Measurements from ENCODE around the gene CPA2.
"Not testable (repeated sequence)": the region's sequence is repeated elsewhere in the genome, so short reads cannot be mapped to it uniquely, and the experiment has no call there.

The CPA2 gene

GRCh38 chr7:130303127-130303526, 36.5 kb downstream of the CPA2 start:
- no peaks in the 10 kb centered on the region for H3K27me3 ChIP-seq (replicated peaks; ENCODE audit: control insufficient read depth, insufficient read depth, low read length, poor library complexity, severe bottlenecking)
- H3K36me3 ChIP-seq (ENCODE audit: control insufficient read depth, insufficient read depth, low read length), result no peaks in the 10 kb centered on the region
- no peaks in the 10 kb centered on the region for H3K4me1 ChIP-seq (ENCODE audit: control insufficient read depth, insufficient read depth, low read length, poor library complexity, severe bottlenecking)
- no peaks in the 10 kb centered on the region for H3K9me3 ChIP-seq (ENCODE audit: control insufficient read depth, low read length)
- H3K4me3 ChIP-seq (ENCODE audit: insufficient read depth, low read depth, low read length, poor library complexity, severe bottlenecking), result no peak overlapping the region
- no peak overlapping the region for H3K27ac ChIP-seq (ENCODE audit: insufficient read depth, low read length, poor library complexity, severe bottlenecking)
- DNase-seq, result no peak

GRCh38 chr7:130303551-130303950, 36.9 kb downstream of the CPA2 start:
- H3K27ac ChIP-seq (ENCODE audit: insufficient read depth, low read length, poor library complexity, severe bottlenecking), result no peak overlapping the region
- no peaks in the 10 kb centered on the region for H3K4me1 ChIP-seq (ENCODE audit: control insufficient read depth, insufficient read depth, low read length, poor library complexity, severe bottlenecking)
- H3K36me3 ChIP-seq (ENCODE audit: control insufficient read depth, insufficient read depth, low read length), result no peaks in the 10 kb centered on the region
- DNase-seq, result no peak
- H3K27me3 ChIP-seq (replicated peaks; ENCODE audit: control insufficient read depth, insufficient read depth, low read length, poor library complexity, severe bottlenecking), result no peaks in the 10 kb centered on the region
- H3K9me3 ChIP-seq (ENCODE audit: control insufficient read depth, low read length), result no peaks in the 10 kb centered on the region
- H3K4me3 ChIP-seq (ENCODE audit: insufficient read depth, low read depth, low read length, poor library complexity, severe bottlenecking), result no peak overlapping the region

- Histone ChIP-seq H3K4me3 (ENCODE audit: insufficient read depth, low read depth, low read length, poor library complexity, severe bottlenecking) (no peak overlapping the region), H3K27me3 (replicated peaks; ENCODE audit: control insufficient read depth, insufficient read depth, low read length, poor library complexity, severe bottlenecking) (no peaks in the 10 kb centered on the region), H3K36me3 (ENCODE audit: control insufficient read depth, insufficient read depth, low read length) (no peaks in the 10 kb centered on the region), H3K4me1 (ENCODE audit: control insufficient read depth, insufficient read depth, low read length, poor library complexity, severe bottlenecking) (no peaks in the 10 kb centered on the region), H3K9me3 (ENCODE audit: control insufficient read depth, low read length) (no peaks in the 10 kb centered on the region), H3K27ac (ENCODE audit: insufficient read depth, low read length, poor library complexity, severe bottlenecking) (no peak overlapping the region)
- DNase-seq, result no peak
These were observed 37.3 kb downstream of the CPA2 start for GRCh38 chr7:130303982-130304381.

- Histone ChIP-seq H3K27ac (ENCODE audit: insufficient read depth, low read length, poor library complexity, severe bottlenecking) (no peak overlapping the region), H3K4me1 (ENCODE audit: control insufficient read depth, insufficient read depth, low read length, poor library complexity, severe bottlenecking) (no peaks in the 10 kb centered on the region), H3K27me3 (replicated peaks; ENCODE audit: control insufficient read depth, insufficient read depth, low read length, poor library complexity, severe bottlenecking) (no peaks in the 10 kb centered on the region), H3K36me3 (ENCODE audit: control insufficient read depth, insufficient read depth, low read length) (no peaks in the 10 kb centered on the region), H3K4me3 (ENCODE audit: insufficient read depth, low read depth, low read length, poor library complexity, severe bottlenecking) (no peak overlapping the region), H3K9me3 (ENCODE audit: control insufficient read depth, low read length) (no peaks in the 10 kb centered on the region)
- no peak for DNase-seq
These were observed 38.2 kb downstream of the CPA2 start for GRCh38 chr7:130304878-130305277.

- Histone ChIP-seq H3K36me3 (ENCODE audit: control insufficient read depth, insufficient read depth, low read length) (no peaks in the 10 kb centered on the region), H3K27me3 (replicated peaks; ENCODE audit: control insufficient read depth, insufficient read depth, low read length, poor library complexity, severe bottlenecking) (no peaks in the 10 kb centered on the region), H3K4me1 (ENCODE audit: control insufficient read depth, insufficient read depth, low read length, poor library complexity, severe bottlenecking) (no peaks in the 10 kb centered on the region), H3K9me3 (ENCODE audit: control insufficient read depth, low read length) (no peaks in the 10 kb centered on the region), H3K27ac (ENCODE audit: insufficient read depth, low read length, poor library complexity, severe bottlenecking) (no peak overlapping the region), H3K4me3 (ENCODE audit: insufficient read depth, low read depth, low read length, poor library complexity, severe bottlenecking) (no peak overlapping the region)
- no peak for DNase-seq
These were observed 38.9 kb downstream of the CPA2 start for GRCh38 chr7:130305433-130306042.

GRCh38 chr7:130309986-130310385, 43.3 kb downstream of the CPA2 start:
- Histone ChIP-seq H3K9me3 (ENCODE audit: control insufficient read depth, low read length) (no peaks in the 10 kb centered on the region), H3K27me3 (replicated peaks; ENCODE audit: control insufficient read depth, insufficient read depth, low read length, poor library complexity, severe bottlenecking) (no peaks in the 10 kb centered on the region), H3K4me1 (ENCODE audit: control insufficient read depth, insufficient read depth, low read length, poor library complexity, severe bottlenecking) (no peaks in the 10 kb centered on the region), H3K36me3 (ENCODE audit: control insufficient read depth, insufficient read depth, low read length) (no peaks in the 10 kb centered on the region), H3K4me3 (ENCODE audit: insufficient read depth, low read depth, low read length, poor library complexity, severe bottlenecking) (no peak overlapping the region), H3K27ac (ENCODE audit: insufficient read depth, low read length, poor library complexity, severe bottlenecking) (no peak overlapping the region)
- no peak for DNase-seq

GRCh38 chr7:130314305-130314704, 47.6 kb downstream of the CPA2 start:
- Histone ChIP-seq H3K36me3 (ENCODE audit: control insufficient read depth, insufficient read depth, low read length) (no peaks in the 10 kb centered on the region), H3K4me3 (ENCODE audit: insufficient read depth, low read depth, low read length, poor library complexity, severe bottlenecking) (no peak overlapping the region), H3K27ac (ENCODE audit: insufficient read depth, low read length, poor library complexity, severe bottlenecking) (no peak overlapping the region), H3K9me3 (ENCODE audit: control insufficient read depth, low read length) (no peaks in the 10 kb centered on the region), H3K27me3 (replicated peaks; ENCODE audit: control insufficient read depth, insufficient read depth, low read length, poor library complexity, severe bottlenecking) (no peaks in the 10 kb centered on the region), H3K4me1 (ENCODE audit: control insufficient read depth, insufficient read depth, low read length, poor library complexity, severe bottlenecking) (no peaks in the 10 kb centered on the region)
- DNase-seq, result no peak

GRCh38 chr7:130319541-130319940, 52.9 kb downstream of the CPA2 start:
- H3K4me3 ChIP-seq (ENCODE audit: insufficient read depth, low read depth, low read length, poor library complexity, severe bottlenecking), result no peak overlapping the region
- H3K9me3 ChIP-seq (ENCODE audit: control insufficient read depth, low read length), result no peaks in the 10 kb centered on the region
- no peaks in the 10 kb centered on the region for H3K27me3 ChIP-seq (replicated peaks; ENCODE audit: control insufficient read depth, insufficient read depth, low read length, poor library complexity, severe bottlenecking)
- no peak for DNase-seq
- no peaks in the 10 kb centered on the region for H3K36me3 ChIP-seq (ENCODE audit: control insufficient read depth, insufficient read depth, low read length)
- no peaks in the 10 kb centered on the region for H3K4me1 ChIP-seq (ENCODE audit: control insufficient read depth, insufficient read depth, low read length, poor library complexity, severe bottlenecking)
- no peak overlapping the region for H3K27ac ChIP-seq (ENCODE audit: insufficient read depth, low read length, poor library complexity, severe bottlenecking)

- not testable (repeated sequence) for H3K27me3 ChIP-seq (replicated peaks; ENCODE audit: control insufficient read depth, insufficient read depth, low read length, poor library complexity, severe bottlenecking); H3K4me1 ChIP-seq (ENCODE audit: control insufficient read depth, insufficient read depth, low read length, poor library complexity, severe bottlenecking); H3K36me3 ChIP-seq (ENCODE audit: control insufficient read depth, insufficient read depth, low read length); H3K4me3 ChIP-seq (ENCODE audit: insufficient read depth, low read depth, low read length, poor library complexity, severe bottlenecking); H3K9me3 ChIP-seq (ENCODE audit: control insufficient read depth, low read length); H3K27ac ChIP-seq (ENCODE audit: insufficient read depth, low read length, poor library complexity, severe bottlenecking); DNase-seq
These were observed 55.0 kb downstream of the CPA2 start for GRCh38 chr7:130321542-130322229.

- Histone ChIP-seq H3K27me3 (replicated peaks; ENCODE audit: control insufficient read depth, insufficient read depth, low read length, poor library complexity, severe bottlenecking) (no peaks in the 10 kb centered on the region), H3K36me3 (ENCODE audit: control insufficient read depth, insufficient read depth, low read length) (no peaks in the 10 kb centered on the region), H3K9me3 (ENCODE audit: control insufficient read depth, low read length) (no peaks in the 10 kb centered on the region), H3K27ac (ENCODE audit: insufficient read depth, low read length, poor library complexity, severe bottlenecking) (no peak overlapping the region), H3K4me3 (ENCODE audit: insufficient read depth, low read depth, low read length, poor library complexity, severe bottlenecking) (no peak overlapping the region), H3K4me1 (ENCODE audit: control insufficient read depth, insufficient read depth, low read length, poor library complexity, severe bottlenecking) (no peaks in the 10 kb centered on the region)
- DNase-seq, result no peak
These were observed 56.0 kb downstream of the CPA2 start for GRCh38 chr7:130322615-130323014.

All from effector memory CD4-positive, alpha-beta T cell (primary cell).